SK-N-SH treated with all-trans-retinoic acid at 6 μM for 48 hours (cell line): Measurements from ENCODE around the gene KNG1.

Experiments used
- ATAC-seq: fragments of 200-7000 bp; cut with Tn5 transposase; 3 replicates; pipeline ENCODE4 v1.9.1; 2020; ENCODE audit warnings: mild to moderate bottlenecking, moderate library complexity
- BACH2 ChIP-seq: fragments of 250-450 bp; sonication (Bioruptor Pico); IDR thresholded peaks from 2 replicates; pipeline ENCODE4 v1.9.0; 2021; ENCODE audit warnings: mild to moderate bottlenecking, borderline replicate concordance
- CREB5 ChIP-seq: fragments of 250-450 bp; sonication (Bioruptor Pico); IDR thresholded peaks from 2 replicates; pipeline ENCODE4 v1.5.1; 2020; ENCODE audit warnings: low read depth, mild to moderate bottlenecking, moderate library complexity
- CSDC2 ChIP-seq: fragments of 250-450 bp; sonication (Bioruptor Pico); IDR thresholded peaks from 2 replicates; pipeline ENCODE4 v1.5.0; 2020; ENCODE audit warnings: mild to moderate bottlenecking, moderate library complexity
- CSRNP3 ChIP-seq: fragments of 250-450 bp; sonication (Bioruptor Pico); IDR thresholded peaks from 2 replicates; pipeline ENCODE4 v1.5.1; 2021; ENCODE audit warnings: mild to moderate bottlenecking, moderate library complexity
- ESRRG ChIP-seq: fragments of 250-450 bp; sonication (Bioruptor Pico); IDR thresholded peaks from 2 replicates; pipeline ENCODE4 v1.6.1; 2021; ENCODE audit warnings: mild to moderate bottlenecking
- GLIS3 ChIP-seq: fragments of 250-450 bp; sonication (Bioruptor Pico); IDR thresholded peaks from 2 replicates; pipeline ENCODE4 v1.5.0; 2020; ENCODE audit warnings: mild to moderate bottlenecking, moderate library complexity
- ISL1 ChIP-seq: fragments of 250-450 bp; sonication (Bioruptor Pico); IDR thresholded peaks from 2 replicates; pipeline ENCODE4 v2.1.2; 2022; ENCODE audit warnings: mild to moderate bottlenecking, moderate library complexity
- OSR1 ChIP-seq: fragments of 250-450 bp; sonication (Bioruptor Pico); IDR thresholded peaks from 2 replicates; pipeline ENCODE4 v1.8.0; 2022; ENCODE audit warnings: moderate library complexity, mild to moderate bottlenecking, inconsistent platforms
- PATZ1 ChIP-seq: fragments of 250-450 bp; sonication (Bioruptor Pico); IDR thresholded peaks from 2 replicates; pipeline ENCODE4 v1.8.0; 2020; ENCODE audit warnings: mild to moderate bottlenecking, moderate library complexity, borderline replicate concordance
- POU6F1 ChIP-seq: fragments of 250-450 bp; sonication (Bioruptor Pico); IDR thresholded peaks from 2 replicates; pipeline ENCODE4 v1.8.0; 2021; ENCODE audit warnings: low read depth, mild to moderate bottlenecking, moderate library complexity, borderline replicate concordance
- RARB ChIP-seq: fragments of 250-450 bp; sonication (Bioruptor Pico); IDR thresholded peaks from 2 replicates; pipeline ENCODE4 v1.8.0; 2021; ENCODE audit warnings: mild to moderate bottlenecking, moderate library complexity
- SNAI2 ChIP-seq: fragments of 250-450 bp; sonication (Bioruptor Pico); IDR thresholded peaks from 2 replicates; pipeline ENCODE4 v1.5.0; 2020; ENCODE audit warnings: mild to moderate bottlenecking, moderate library complexity
- TOX ChIP-seq: fragments of 250-450 bp; sonication (Bioruptor Pico); IDR thresholded peaks from 2 replicates; pipeline ENCODE4 v1.8.0; 2021; ENCODE audit warnings: mild to moderate bottlenecking, moderate library complexity, borderline replicate concordance
- TSHZ2 ChIP-seq: fragments of 250-450 bp; sonication (Bioruptor Pico); IDR thresholded peaks from 2 replicates; pipeline ENCODE4 v1.5.0; 2020; ENCODE audit warnings: mild to moderate bottlenecking, moderate library complexity
- ZC3H10 ChIP-seq: fragments of 250-450 bp; sonication (Bioruptor Pico); IDR thresholded peaks from 2 replicates; pipeline ENCODE4 v1.5.1; 2021; ENCODE audit warnings: mild to moderate bottlenecking, moderate library complexity
- ZFP3 ChIP-seq: fragments of 250-450 bp; sonication (Bioruptor Pico); IDR thresholded peaks from 2 replicates; pipeline ENCODE4 v1.5.0; 2020; ENCODE audit warnings: mild to moderate bottlenecking, moderate library complexity
- ZFP30 ChIP-seq: fragments of 450-650 bp; formaldehyde crosslinking; IDR thresholded peaks from 2 replicates; pipeline ENCODE4 v1.5.0; 2022; ENCODE audit warnings: mild to moderate bottlenecking, moderate library complexity
- ZNF565 ChIP-seq: fragments of 450-650 bp; formaldehyde crosslinking; conservative IDR thresholded peaks from 2 replicates; pipeline ENCODE4 v1.5.0; 2020; ENCODE audit warnings: low read depth, mild to moderate bottlenecking, moderate library complexity
- ZNF70 ChIP-seq: fragments of 450-650 bp; formaldehyde crosslinking; IDR thresholded peaks from 2 replicates; pipeline ENCODE4 v1.5.0; 2020; ENCODE audit warnings: mild to moderate bottlenecking, moderate library complexity
- ZNF8 ChIP-seq: fragments of 450-650 bp; formaldehyde crosslinking; IDR thresholded peaks from 2 replicates; pipeline ENCODE4 v1.5.0; 2020; ENCODE audit warnings: mild to moderate bottlenecking, moderate library complexity

KNG1 gene

GRCh38 chr3:186693843-186694242 lies 23.3 kb upstream of the KNG1 start:
- TF ChIP-seq TSHZ2 (CRISPR knock-in tag) = no peak
- TF ChIP-seq BACH2 (CRISPR knock-in tag) = no peak
- TF ChIP-seq ZNF70 (CRISPR knock-in tag) = no peak
- TF ChIP-seq TOX (CRISPR knock-in tag) = no peak
- TF ChIP-seq CSDC2 = no peak
- no peak for ATAC-seq

GRCh38 chr3:186694288-186695032 lies 22.7 kb upstream of the KNG1 start:
- ATAC-seq = no peak

GRCh38 chr3:186696522-186696921 lies 20.6 kb upstream of the KNG1 start:
- ATAC-seq = no peak
- TF ChIP-seq ZFP30 (CRISPR knock-in tag) = no peak

More at GRCh38 chr3:186694288-186695032, 22.7 kb upstream of the KNG1 start:
- TF ChIP-seq ZNF565 (CRISPR knock-in tag) (no peak), TOX (CRISPR knock-in tag) (no peak), ISL1 (CRISPR knock-in tag) (no peak), CSRNP3 (CRISPR knock-in tag) (no peak), ZFP3 (CRISPR knock-in tag) (no peak), SNAI2 (CRISPR knock-in tag) (no peak), OSR1 (CRISPR knock-in tag) (no peak), RARB (CRISPR knock-in tag) (no peak), CSDC2 (no peak), ESRRG (CRISPR knock-in tag) (no peak)
- TF ChIP-seq, all 23 proteins: peak for 0

- no peak for TF ChIP-seq PATZ1 (CRISPR knock-in tag)
- TF ChIP-seq ZNF8 (CRISPR knock-in tag) = no peak
- no peak for TF ChIP-seq CSDC2
- no peak for TF ChIP-seq ZFP3 (CRISPR knock-in tag)
- no peak for TF ChIP-seq GLIS3
- no peak for TF ChIP-seq SNAI2 (CRISPR knock-in tag)
- TF ChIP-seq ESRRG (CRISPR knock-in tag) = no peak
- no peak for TF ChIP-seq POU6F1 (CRISPR knock-in tag)
- no peak for TF ChIP-seq CREB5 (CRISPR knock-in tag)
- TF ChIP-seq ZC3H10 (CRISPR knock-in tag) = no peak
- no peak for TF ChIP-seq ZNF70 (CRISPR knock-in tag)
- TF ChIP-seq ZFP30 (CRISPR knock-in tag) = no peak
- no peak for TF ChIP-seq TSHZ2 (CRISPR knock-in tag)
- no peak for ATAC-seq
These were observed 19.6 kb upstream of the KNG1 start for GRCh38 chr3:186697510-186697909.
